H1 (cell line): ENCODE data around the gene LILRB2. TPM values are rescaled to one million over a fixed set of nuclear protein-coding genes. Genes with fewer than 3 reads are reported as not detected.
"Not testable (repeated sequence)": the region's sequence is repeated elsewhere in the genome, so short reads cannot be mapped to it uniquely, and the experiment has no call there.

Experiments
- CTCF ChIA-PET: fragments of 300-600 bp; sonication (Branson Sonifier 250); formaldehyde crosslinking; loops from one replicate; lab custom pipeline; 2021; ENCODE audit not compliant: partially characterized antibody; lab: Charles Lee
- POLR2A ChIA-PET: fragments of 300-600 bp; sonication (Branson Sonifier 250); formaldehyde crosslinking; loops from one replicate; lab custom pipeline; 2021; ENCODE audit warnings: inconsistent platforms; ENCODE audit not compliant: partially characterized antibody; lab: Charles Lee
- DNase-seq, 2 experiments: peaks; one replicate each; pipeline versions ENCODE4 v3.0.0 to v3.0.0-alpha.2; 2010 to 2022; ENCODE audit warnings: low spot score in 2 of 2, low read depth in 1 of 2, mixed read lengths in 1 of 2
- FAIRE-seq: peaks from 2 replicates; lab custom pipeline; 2011; peaks lifted over from hg19 to GRCh38; lab: Jason Lieb, UNC
- H2AFZ ChIP-seq: 2 replicates; pipeline ENCODE4 v1.8.1; 2012; ENCODE audit warnings: low read length, inconsistent platforms
- H2AK5ac ChIP-seq: 2 replicates; pipeline ENCODE4 v1.6.1; 2013; ENCODE audit warnings: low read depth, low read length
- H2BK120ac ChIP-seq: replicated peaks from 2 replicates; pipeline ENCODE3; 2013; ENCODE audit warnings: low read depth, low read length, inconsistent platforms
- H2BK12ac ChIP-seq: 2 replicates; pipeline ENCODE4 v1.6.1; 2013; ENCODE audit warnings: low read depth, low read length
- H2BK15ac ChIP-seq: 2 replicates; pipeline ENCODE4 v1.6.1; 2013; ENCODE audit warnings: low read length
- H2BK20ac ChIP-seq: 2 replicates; pipeline ENCODE4 v1.6.1; 2013; ENCODE audit warnings: low read length
- H2BK5ac ChIP-seq: 2 replicates; pipeline ENCODE4 v1.6.1; 2013; ENCODE audit warnings: low read depth, low read length
- H3K14ac ChIP-seq: 2 replicates; pipeline ENCODE4 v1.6.1; 2013; ENCODE audit warnings: inconsistent platforms; ENCODE audit not compliant: insufficient read length
- H3K18ac ChIP-seq: 2 replicates; pipeline ENCODE4 v1.6.1; 2013; ENCODE audit warnings: low read length; ENCODE audit errors: extremely low read depth
- H3K23ac ChIP-seq: 2 replicates; pipeline ENCODE4 v1.6.1; 2013; ENCODE audit warnings: inconsistent platforms; ENCODE audit not compliant: insufficient read length
- H3K23me2 ChIP-seq: 2 replicates; pipeline ENCODE4 v1.6.1; 2013; ENCODE audit warnings: low read depth, low read length
- H3K27ac ChIP-seq: 2 replicates; pipeline ENCODE4 v1.6.1; 2011; ENCODE audit warnings: low read depth, low read length, inconsistent platforms
- H3K27me3 ChIP-seq, 4 experiments: replicated peaks in 1 of 4; 1 replicate in 1 of 4; 2 replicates in 3 of 4; pipeline versions ENCODE4 v1.6.1 to v1.8.1; 2011 to 2013; ENCODE audit warnings: low read length in 3 of 4, mild to moderate bottlenecking in 3 of 4, inconsistent platforms in 2 of 4, mixed read lengths in 2 of 4, moderate library complexity in 1 of 4; ENCODE audit not compliant: control insufficient read depth in 3 of 4, insufficient read depth in 3 of 4; ENCODE audit errors: extremely low read depth in 1 of 4
- H3K36me3 ChIP-seq, 4 experiments: 2 replicates each; pipeline versions ENCODE4 v1.6.1 to v1.8.1; 2011 to 2013; ENCODE audit warnings: mild to moderate bottlenecking in 4 of 4, low read length in 3 of 4, moderate library complexity in 2 of 4, control low read depth in 1 of 4, inconsistent platforms in 1 of 4; ENCODE audit not compliant: insufficient read depth in 4 of 4, control insufficient read depth in 2 of 4
- H3K4ac ChIP-seq: replicated peaks from 2 replicates; pipeline ENCODE3; 2013; ENCODE audit warnings: low read length, low read depth, mixed read lengths, inconsistent platforms; ENCODE audit not compliant: insufficient read length
- H3K4me1 ChIP-seq, 4 experiments: replicated peaks in 1 of 4; 1 replicate in 1 of 4; 2 replicates in 3 of 4; pipeline versions ENCODE4 v1.6.1 to v1.8.1; 2011 to 2013; ENCODE audit warnings: low read length in 3 of 4, inconsistent platforms in 2 of 4, mixed read lengths in 1 of 4; ENCODE audit not compliant: insufficient read depth in 4 of 4, control insufficient read depth in 3 of 4
- H3K4me2 ChIP-seq, 2 experiments: 2 replicates each; pipeline versions ENCODE4 v1.6.1 to v1.8.1; 2011 to 2013; ENCODE audit warnings: low read depth in 2 of 2, low read length in 2 of 2, control low read depth in 1 of 2, inconsistent platforms in 1 of 2, mild to moderate bottlenecking in 1 of 2; ENCODE audit not compliant: insufficient read depth in 1 of 2
- H3K4me3 ChIP-seq, 4 experiments: fragments of 200-600, 300-600 bp in 1 of 4; sonication (generic), shearing (Covaris generic), sonication (Bioruptor Twin) in 1 of 4; 2 replicates each; pipeline versions ENCODE4 v1.5.1 to v1.8.1; 2011 to 2016; ENCODE audit warnings: low read length in 4 of 4, low read depth in 3 of 4, control low read depth in 2 of 4, inconsistent platforms in 2 of 4, mild to moderate bottlenecking in 2 of 4, mixed read lengths in 1 of 4, moderate library complexity in 1 of 4; ENCODE audit not compliant: insufficient read depth in 2 of 4; ENCODE audit errors: extremely low read depth in 1 of 4
- H3K56ac ChIP-seq: replicated peaks from 2 replicates; pipeline ENCODE3; 2013; ENCODE audit warnings: low read depth, mild to moderate bottlenecking, mixed read lengths, low read length, inconsistent platforms; ENCODE audit not compliant: insufficient read length
- H3K79me1 ChIP-seq: 2 replicates; pipeline ENCODE4 v1.6.1; 2013; ENCODE audit warnings: low read depth, low read length, control low read depth
- H3K79me2 ChIP-seq, 2 experiments: 2 replicates each; pipeline versions ENCODE4 v1.6.1 to v1.8.1; 2012 to 2013; ENCODE audit warnings: low read length in 2 of 2, mild to moderate bottlenecking in 2 of 2, inconsistent platforms in 1 of 2; ENCODE audit not compliant: insufficient read depth in 2 of 2, control insufficient read depth in 1 of 2
- H3K9ac ChIP-seq, 4 experiments: replicated peaks in 1 of 4; 1 replicate in 1 of 4; 2 replicates in 3 of 4; pipeline versions ENCODE4 v1.6.1 to v1.8.1; 2011 to 2013; ENCODE audit warnings: low read depth in 3 of 4, low read length in 3 of 4, control low read depth in 2 of 4, mild to moderate bottlenecking in 2 of 4, moderate library complexity in 2 of 4, inconsistent platforms in 1 of 4; ENCODE audit errors: extremely low read depth in 1 of 4
- H3K9me3 ChIP-seq, 2 experiments: 2 replicates each; pipeline versions ENCODE4 v1.6.1 to v1.8.1; 2012 to 2013; ENCODE audit warnings: mild to moderate bottlenecking in 2 of 2, moderate library complexity in 2 of 2, control low read depth in 1 of 2, inconsistent platforms in 1 of 2, low read depth in 1 of 2, low read length in 1 of 2, mixed read lengths in 1 of 2; ENCODE audit not compliant: insufficient read depth in 2 of 2
- H4K20me1 ChIP-seq, 2 experiments: replicated peaks in 1 of 2; 2 replicates each; pipeline versions ENCODE3 to v1.8.1; 2011 to 2013; ENCODE audit warnings: inconsistent platforms in 2 of 2, low read length in 2 of 2, mild to moderate bottlenecking in 1 of 2; ENCODE audit not compliant: insufficient read depth in 2 of 2, control insufficient read depth in 1 of 2
- H4K5ac ChIP-seq: 2 replicates; pipeline ENCODE4 v1.6.1; 2013; ENCODE audit warnings: low read length, low read depth, mixed read lengths, inconsistent platforms; ENCODE audit not compliant: insufficient read length
- H4K8ac ChIP-seq: 2 replicates; pipeline ENCODE4 v1.8.0; 2013; ENCODE audit warnings: mild to moderate bottlenecking, moderate library complexity, low read length, inconsistent platforms; ENCODE audit not compliant: insufficient read depth; ENCODE audit errors: extremely low read depth
- H4K91ac ChIP-seq: replicated peaks from 2 replicates; pipeline ENCODE3; 2013; ENCODE audit warnings: low read length, mixed read lengths, inconsistent platforms; ENCODE audit not compliant: insufficient read length
- WGBS, 2 experiments: shearing (Covaris generic) in 1 of 2; methylation state at CpG; one replicate each; pipeline versions ENCODE4 v1.1.6 to v1.1.7; 2013 to 2015; ENCODE audit warnings: low lambda C conversion rate in 2 of 2, mixed read lengths in 2 of 2, inconsistent platforms in 1 of 2, low coverage in 1 of 2, missing lambda C conversion rate in 1 of 2; ENCODE audit not compliant: insufficient replicate concordance in 2 of 2, insufficient coverage in 1 of 2, insufficient read length in 1 of 2; ENCODE audit errors: extremely low coverage in 1 of 2, missing lambda C conversion rate in 1 of 2; 5-methylcytosine and 5-hydroxymethylcytosine counted together
- polyA plus RNA-seq, 7 experiments: library from polyadenylated mRNA; depleted of rRNA in 3 of 7; stranded (reverse) in 5 of 7; unstranded in 2 of 7; fragments of >200 nt in 5 of 7; fragments of 200-250 nt in 2 of 7; gene quantifications; 1 replicate in 5 of 7; 2 replicates in 1 of 7; 4 replicates in 1 of 7; pipeline versions ENCODE4 v1.2.1 to v1.2.3, GENCODE V29; 2011 to 2013; ENCODE audit warnings: missing spikeins in 2 of 7, mixed read lengths in 2 of 7
- total RNA-seq: library from RNA; stranded (reverse); fragmentation: NEBNext Ultra II Directional; extraction: Animal tissue kit (Norgen Biotek cat#: 25700); gene quantifications from 2 replicates; pipeline ENCODE4 v1.2.1, GENCODE V29; 2021

The LILRB2 gene
- total and polyA plus RNA-seq, 2 of the 8 experiments (the other 6 are each of a cell fraction or from before 2014, with no cell fraction given), result not detected

GRCh38 chr19:54224619-54225018 is 56.3 kb downstream of the LILRB2 start:
- H3K4ac ChIP-seq, H3K23me2 ChIP-seq, H2BK120ac ChIP-seq, H2BK5ac ChIP-seq, H2BK20ac ChIP-seq, H2BK12ac ChIP-seq, H3K36me3 ChIP-seq, CTCF ChIA-PET, H4K5ac ChIP-seq, H3K79me1 ChIP-seq, H3K79me2 ChIP-seq, H3K27ac ChIP-seq, H4K91ac ChIP-seq, H3K9ac ChIP-seq, H3K9me3 ChIP-seq, H2AK5ac ChIP-seq, H3K14ac ChIP-seq, H2BK15ac ChIP-seq, H3K4me3 ChIP-seq, H3K4me2 ChIP-seq, H3K27me3 ChIP-seq, H3K56ac ChIP-seq, H3K18ac ChIP-seq, H4K8ac ChIP-seq, FAIRE-seq, H3K23ac ChIP-seq, DNase-seq, H3K4me1 ChIP-seq, H2AFZ ChIP-seq, H4K20me1 ChIP-seq: not testable (repeated sequence)
- WGBS, 2 experiments, result 93% methylated on average over 8 of the region's 10 CpGs; no CpG with 5 or more reads in 1 of the 2 experiments
- POLR2A ChIA-PET, result interaction anchor here (5.4 to 6.4 kb wide), 2 partner anchors 16 to 23 kb away, joined by 40 to 73 read pairs; partner anchors contain the start of gene RPS9

- H3K27ac ChIP-seq, H3K79me1 ChIP-seq, H2BK20ac ChIP-seq, H3K4me2 ChIP-seq, H3K9ac ChIP-seq, H4K20me1 ChIP-seq, H2BK15ac ChIP-seq, H3K27me3 ChIP-seq, H3K9me3 ChIP-seq, FAIRE-seq, H3K56ac ChIP-seq, H3K23me2 ChIP-seq, H3K4ac ChIP-seq, H3K4me3 ChIP-seq, H2BK120ac ChIP-seq, H4K8ac ChIP-seq, H4K5ac ChIP-seq, H2AFZ ChIP-seq, H3K18ac ChIP-seq, H3K23ac ChIP-seq, H3K79me2 ChIP-seq, H3K4me1 ChIP-seq, DNase-seq, H4K91ac ChIP-seq, H3K14ac ChIP-seq, H2BK5ac ChIP-seq, H2BK12ac ChIP-seq, H2AK5ac ChIP-seq, H3K36me3 ChIP-seq: not testable (repeated sequence)
- ChIA-PET CTCF (interaction anchor here (1.3 to 1.9 kb wide), 2 partner anchors 8 to 167 kb away, joined by 5 to 6 read pairs; no protein-coding TSS in a partner anchor), POLR2A (interaction anchor here (1.3 to 5.4 kb wide), 4 partner anchors 13 to 23 kb away, joined by 3 to 33 read pairs (median 14); partner anchors contain the start of gene RPS9)
- WGBS, 2 experiments, result 78% methylated on average over 5 of the region's 5 CpGs; no CpG with 5 or more reads in 1 of the 2 experiments
These were observed 57.0 kb downstream of the LILRB2 start for GRCh38 chr19:54223937-54224281.
